ENCODE data around the gene ADRA1B.

Gene ADRA1B

GRCh38 chr5:159907689-159908590 lies 8.3 kb upstream of the ADRA1B start:
- Mint-ChIP-seq H3K4me1 (peaks cover 3% of the 10 kb centered on the region), H3K27me3 (peaks cover 2% of the 10 kb centered on the region), H3K36me3 (no peaks in the 10 kb centered on the region), H3K27ac (no peak overlapping the region), H3K9me3 (no peaks in the 10 kb centered on the region), H3K4me3 (no peak overlapping the region)
- DNase-seq (ENCODE audit: low spot score in 2 of 2) (no peak), ATAC-seq (ENCODE audit: low read depth) (no peak)

DNA sequence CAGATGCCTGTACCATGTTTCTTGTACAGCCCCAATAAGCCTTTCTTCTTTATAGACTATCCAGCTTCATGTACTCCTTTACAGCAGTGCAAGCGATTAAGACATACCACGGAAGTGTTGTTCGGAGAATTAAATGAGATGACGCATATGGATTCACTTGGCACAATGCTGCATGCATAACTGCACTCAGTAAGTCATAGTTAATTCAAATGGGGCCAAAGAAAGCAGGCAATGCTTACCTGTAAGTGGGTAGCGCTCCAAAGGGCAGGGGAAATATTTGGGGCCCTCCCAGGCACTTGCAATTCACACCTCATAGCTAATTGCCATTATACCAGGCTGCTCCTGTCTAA lies 7.7 kb upstream of the ADRA1B start:
- Mint-ChIP-seq H3K9me3 (no peaks in the 10 kb centered on the region), H3K36me3 (no peaks in the 10 kb centered on the region), H3K4me3 (no peak overlapping the region), H3K4me1 (peaks cover 3% of the 10 kb centered on the region), H3K27me3 (peaks cover 2% of the 10 kb centered on the region), H3K27ac (no peak overlapping the region)
- no peak for DNase-seq (ENCODE audit: low spot score in 2 of 2)
- ATAC-seq (ENCODE audit: low read depth), result no peak

DNA sequence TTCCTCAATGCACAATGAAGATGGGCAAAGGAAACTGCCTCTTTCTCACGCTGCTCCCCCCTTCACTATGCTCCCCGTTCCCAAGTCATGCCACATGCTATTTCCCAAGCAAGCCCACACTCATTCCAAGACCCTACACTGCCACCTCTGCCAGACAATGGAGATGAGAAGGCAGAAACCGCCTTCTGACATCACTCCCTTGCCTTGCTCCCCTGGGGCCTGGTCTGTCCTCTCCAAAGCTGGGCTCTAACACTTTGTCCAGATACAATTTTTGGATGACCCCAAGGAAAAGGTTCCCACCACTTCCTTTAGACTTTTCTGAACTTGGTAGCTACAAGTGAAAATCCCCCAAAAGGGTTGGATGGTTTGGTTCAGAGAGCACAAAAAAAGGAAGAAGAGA lies 7.2 kb upstream of the ADRA1B start:
- Mint-ChIP-seq H3K4me3 (no peak overlapping the region), H3K36me3 (no peaks in the 10 kb centered on the region), H3K9me3 (no peaks in the 10 kb centered on the region), H3K27me3 (peaks cover 2% of the 10 kb centered on the region), H3K4me1 (peaks cover 3% of the 10 kb centered on the region), H3K27ac (no peak overlapping the region)
- ATAC-seq (ENCODE audit: low read depth) (no peak), DNase-seq (ENCODE audit: low spot score in 2 of 2) (no peak)

GRCh38 chr5:159910207-159910842 lies 6.0 kb upstream of the ADRA1B start:
- Mint-ChIP-seq H3K27ac (no peak overlapping the region), H3K36me3 (no peaks in the 10 kb centered on the region), H3K9me3 (no peaks in the 10 kb centered on the region), H3K27me3 (peaks cover 4% of the 10 kb centered on the region), H3K4me3 (no peak overlapping the region), H3K4me1 (peaks cover 4% of the 10 kb centered on the region)
- DNase-seq (ENCODE audit: low spot score in 2 of 2) (no peak), ATAC-seq (ENCODE audit: low read depth) (no peak)

GRCh38 chr5:159910843-159911229 lies 5.4 kb upstream of the ADRA1B start:
- Mint-ChIP-seq H3K9me3 (no peaks in the 10 kb centered on the region), H3K27me3 (peaks cover 8% of the 10 kb centered on the region), H3K27ac (no peak overlapping the region), H3K4me1 (peaks cover 6% of the 10 kb centered on the region), H3K4me3 (no peak overlapping the region), H3K36me3 (no peaks in the 10 kb centered on the region)
- ATAC-seq (ENCODE audit: low read depth) (no peak), DNase-seq (ENCODE audit: low spot score in 2 of 2) (no peak)

DNA sequence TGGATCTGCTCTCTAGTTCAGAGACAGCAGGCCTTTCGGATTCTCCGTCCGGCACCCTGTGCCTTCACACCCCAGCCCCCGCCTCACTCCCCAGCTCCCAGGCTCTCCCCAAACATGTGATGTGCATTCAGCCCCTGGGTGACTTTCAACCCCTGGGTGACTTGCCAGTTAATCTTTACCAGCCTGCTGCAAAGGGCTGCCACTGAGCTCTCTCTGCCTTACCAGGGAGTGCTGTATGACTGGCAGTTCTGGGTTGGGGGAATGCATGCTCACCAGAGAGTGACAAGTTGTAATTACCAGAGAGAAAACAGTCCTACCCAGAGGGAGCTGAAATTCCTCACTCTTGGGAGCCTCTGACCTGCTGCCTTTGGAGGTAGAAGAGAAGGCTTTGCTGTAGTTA lies 4.9 kb upstream of the ADRA1B start:
- no peak for DNase-seq (ENCODE audit: low spot score in 2 of 2)
- Mint-ChIP-seq H3K27ac (no peak overlapping the region), H3K9me3 (no peaks in the 10 kb centered on the region), H3K27me3 (peaks cover 8% of the 10 kb centered on the region), H3K4me3 (no peak overlapping the region), H3K36me3 (no peaks in the 10 kb centered on the region), H3K4me1 (peaks cover 6% of the 10 kb centered on the region)
- ATAC-seq (ENCODE audit: low read depth), result no peak

- no peak overlapping the region for H3K27ac Mint-ChIP-seq
- no peaks in the 10 kb centered on the region for H3K36me3 Mint-ChIP-seq
- ATAC-seq (ENCODE audit: low read depth) (no peak), DNase-seq (ENCODE audit: low spot score in 2 of 2) (no peak)
- H3K9me3 Mint-ChIP-seq, result no peaks in the 10 kb centered on the region
- H3K4me3 Mint-ChIP-seq, result no peak overlapping the region
- peaks cover 6% of the 10 kb centered on the region for H3K4me1 Mint-ChIP-seq
- H3K27me3 Mint-ChIP-seq, result peaks cover 11% of the 10 kb centered on the region
Measured at GRCh38 chr5:159912033-159912800, 4.1 kb upstream of the ADRA1B start.

GRCh38 chr5:159913048-159913447 lies 3.2 kb upstream of the ADRA1B start:
- H3K27ac Mint-ChIP-seq, result no peak overlapping the region
- no peak for DNase-seq (ENCODE audit: low spot score in 2 of 2)
- H3K27me3 Mint-ChIP-seq, result peaks cover 17% of the 10 kb centered on the region
- H3K9me3 Mint-ChIP-seq, result no peaks in the 10 kb centered on the region
- H3K4me3 Mint-ChIP-seq, result no peak overlapping the region
- H3K36me3 Mint-ChIP-seq, result no peaks in the 10 kb centered on the region
- no peak for ATAC-seq (ENCODE audit: low read depth)
- peaks cover 6% of the 10 kb centered on the region for H3K4me1 Mint-ChIP-seq

DNA sequence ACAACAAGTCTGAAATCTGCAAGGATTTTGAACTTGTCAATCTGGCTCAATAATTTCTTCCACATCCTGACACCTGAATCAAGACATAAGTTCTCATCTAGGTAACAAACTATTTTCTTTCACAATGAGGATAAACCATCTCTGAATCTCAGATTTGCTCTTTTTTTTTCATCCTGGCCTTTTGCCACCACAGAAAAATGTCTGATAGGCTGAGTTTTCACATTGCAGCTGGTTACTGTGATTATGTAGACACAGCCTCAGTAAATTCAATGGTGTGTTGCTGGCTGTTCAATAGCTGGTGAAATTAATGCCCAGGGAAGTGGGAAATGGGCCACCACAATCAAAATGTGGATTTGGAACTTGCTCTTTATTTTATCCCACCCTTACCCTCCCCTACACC lies 2.8 kb upstream of the ADRA1B start:
- ATAC-seq (ENCODE audit: low read depth) (no peak), DNase-seq (ENCODE audit: low spot score in 2 of 2) (no peak)
- H3K4me3 Mint-ChIP-seq, result no peak overlapping the region
- no peaks in the 10 kb centered on the region for H3K36me3 Mint-ChIP-seq
- H3K27ac Mint-ChIP-seq, result no peak overlapping the region
- H3K4me1 Mint-ChIP-seq, result peaks cover 6% of the 10 kb centered on the region
- H3K9me3 Mint-ChIP-seq, result no peaks in the 10 kb centered on the region
- peaks cover 17% of the 10 kb centered on the region for H3K27me3 Mint-ChIP-seq

- Mint-ChIP-seq H3K4me3 (peak overlapping the region; percentile 77), H3K27ac (no peak overlapping the region), H3K4me1 (peaks cover 6% of the 10 kb centered on the region)
Measured at GRCh38 chr5:159916841-159917761, 819 bp downstream of the ADRA1B start.

GRCh38 chr5:159917994-159918393 lies 1.7 kb downstream of the ADRA1B start:
- Mint-ChIP-seq H3K36me3 (no peaks in the 10 kb centered on the region), H3K4me3 (peak overlapping the region; percentile 77), H3K27me3 (peaks cover 20% of the 10 kb centered on the region), H3K27ac (no peak overlapping the region), H3K4me1 (peaks cover 6% of the 10 kb centered on the region), H3K9me3 (no peaks in the 10 kb centered on the region)
- no peak for ATAC-seq (ENCODE audit: low read depth)
- DNase-seq (ENCODE audit: low spot score in 2 of 2), result no peak

More at GRCh38 chr5:159916841-159917761, 819 bp downstream of the ADRA1B start:
- ATAC-seq (ENCODE audit: low read depth) (no peak), DNase-seq (ENCODE audit: low spot score in 2 of 2) (no peak)
- peaks cover 20% of the 10 kb centered on the region for H3K27me3 Mint-ChIP-seq
- H3K9me3 Mint-ChIP-seq, result no peaks in the 10 kb centered on the region
- no peaks in the 10 kb centered on the region for H3K36me3 Mint-ChIP-seq

DNA sequence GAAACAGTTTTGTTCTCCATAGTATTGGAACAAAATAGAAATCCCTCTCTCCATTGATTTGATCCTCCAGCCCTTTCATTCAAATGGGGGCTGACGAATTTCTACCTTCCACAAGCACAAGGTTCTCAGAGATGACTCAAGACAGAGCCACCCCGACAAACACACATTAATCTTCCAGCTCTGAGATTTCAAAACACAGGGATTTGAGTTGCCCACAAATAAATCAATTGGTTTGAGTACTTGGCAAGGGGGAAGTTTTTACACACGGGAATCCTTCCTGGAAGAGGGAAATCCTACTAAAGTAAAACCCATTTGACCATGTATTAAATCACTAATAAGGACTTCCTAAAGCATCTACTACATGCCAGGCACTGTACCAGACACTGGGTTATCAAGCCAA lies 5.4 kb downstream of the ADRA1B start:
- Mint-ChIP-seq H3K36me3 (no peaks in the 10 kb centered on the region), H3K4me3 (no peak overlapping the region), H3K9me3 (no peaks in the 10 kb centered on the region), H3K27ac (no peak overlapping the region), H3K27me3 (peaks cover 21% of the 10 kb centered on the region), H3K4me1 (no peaks in the 10 kb centered on the region)
- DNase-seq (ENCODE audit: low spot score in 2 of 2) (no peak), ATAC-seq (ENCODE audit: low read depth) (no peak)

DNA sequence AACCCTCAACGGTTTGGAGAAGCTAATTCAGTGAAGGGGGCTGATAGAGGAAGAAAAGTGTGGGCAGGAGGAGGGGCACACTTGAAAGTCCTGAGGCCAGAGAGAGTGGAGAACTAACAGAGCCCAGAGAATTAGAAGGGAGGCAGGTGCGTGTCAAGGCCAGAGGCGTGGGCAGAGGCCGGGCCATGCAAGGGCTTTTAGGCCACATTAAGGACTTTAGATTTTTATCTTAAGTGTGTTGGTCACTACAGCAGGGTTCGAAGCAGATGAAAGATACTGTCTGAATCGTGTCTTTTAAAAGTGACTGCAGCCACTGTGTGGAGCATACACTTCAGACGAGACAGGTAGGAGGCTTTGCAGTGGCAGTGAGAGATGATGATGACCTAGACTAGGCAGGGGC lies 6.7 kb downstream of the ADRA1B start:
- Mint-ChIP-seq H3K27ac (no peak overlapping the region), H3K4me1 (no peaks in the 10 kb centered on the region), H3K9me3 (no peaks in the 10 kb centered on the region), H3K4me3 (no peak overlapping the region), H3K36me3 (no peaks in the 10 kb centered on the region), H3K27me3 (peaks cover 13% of the 10 kb centered on the region)
- no peak for DNase-seq (ENCODE audit: low spot score in 2 of 2)
- no peak for ATAC-seq (ENCODE audit: low read depth)
